Immature natural killer cell (primary cell): ENCODE results near the gene PDE6H. TPM values are rescaled to one million over a fixed set of nuclear protein-coding genes. Genes with fewer than 3 reads are reported as not detected.

Experiments used
- DNase-seq, 3 donors: peaks; one replicate each; pipeline ENCODE4 v3.0.0; 2022; ENCODE audit warnings: mixed read lengths in 1 of 3
- H3K27ac Mint-ChIP-seq, 6 donors: one replicate each; pipeline ENCODE4 v1.8.0; 2020; ENCODE audit warnings: mixed read lengths in 6 of 6, mild to moderate bottlenecking in 5 of 6, inconsistent platforms in 4 of 6, moderate library complexity in 3 of 6
- H3K27me3 Mint-ChIP-seq, 3 donors: one replicate each; pipeline ENCODE4 v1.8.0; 2020 to 2021; ENCODE audit warnings: low read depth in 3 of 3, mild to moderate bottlenecking in 3 of 3, mixed read lengths in 3 of 3, moderate library complexity in 3 of 3, inconsistent platforms in 1 of 3
- H3K36me3 Mint-ChIP-seq, 3 donors: one replicate each; pipeline ENCODE4 v1.8.0; 2020; ENCODE audit warnings: mixed read lengths in 3 of 3, inconsistent platforms in 2 of 3, mild to moderate bottlenecking in 2 of 3
- H3K4me1 Mint-ChIP-seq, 2 donors: one replicate each; pipeline ENCODE4 v1.8.0; 2020; ENCODE audit warnings: inconsistent platforms in 2 of 2, mild to moderate bottlenecking in 2 of 2, mixed read lengths in 2 of 2, moderate library complexity in 1 of 2
- H3K4me3 Mint-ChIP-seq, 5 donors: one replicate each; pipeline ENCODE4 v1.8.0; 2020; ENCODE audit warnings: mild to moderate bottlenecking in 5 of 5, mixed read lengths in 5 of 5, inconsistent platforms in 3 of 5, moderate library complexity in 3 of 5
- H3K9me3 Mint-ChIP-seq, 6 donors: one replicate each; pipeline ENCODE4 v1.8.0; 2020; ENCODE audit warnings: mild to moderate bottlenecking in 6 of 6, mixed read lengths in 6 of 6, inconsistent platforms in 4 of 6, moderate library complexity in 3 of 6
- polyA plus RNA-seq, 3 donors: library from polyadenylated mRNA; unstranded; fragments of 300-500 nt; fragmentation: Illumina TruSeq; gene quantifications; one replicate each; pipeline ENCODE4 v1.2.3, GENCODE V29; 2021

Gene PDE6H
- not detected for polyA plus RNA-seq

DNA sequence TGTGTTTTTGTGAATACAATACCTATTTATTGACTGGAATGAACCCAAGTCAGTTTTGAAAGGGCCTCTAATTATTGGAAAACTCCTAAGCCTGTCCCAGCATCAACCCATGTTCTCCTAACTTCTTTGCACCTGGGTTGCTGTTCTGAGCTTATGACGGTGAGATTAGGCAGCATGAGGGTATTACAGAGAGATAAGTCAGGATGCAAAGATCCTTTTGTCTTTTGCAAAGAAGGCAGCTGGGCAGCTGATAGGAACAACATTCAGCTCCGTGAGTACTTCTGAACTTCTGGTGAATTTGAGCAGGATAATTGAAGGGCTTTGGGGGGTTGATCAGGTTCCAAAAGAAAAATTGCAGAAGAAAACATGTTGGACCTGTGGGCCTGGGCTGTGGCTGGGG is at the start of gene PDE6H:
PDE6H (plus strand) TSS at position 227 of the 400 bp plus-strand sequence. CDS start 4,971 bp downstream, outside the sequence.
- Mint-ChIP-seq H3K27me3 (peaks cover 2 to 12% (median 2%) of the 10 kb centered on the region in 3 donors), H3K4me3 (no peak within 1 kb of the TSS), H3K9me3 (peaks cover 0 to 2% (median 0%) of the 10 kb centered on the region in 6 donors), H3K4me1 (no peaks in the 10 kb centered on the region), H3K27ac (peak within 1 kb of the TSS in 1 of 6 donors; percentile 16), H3K36me3 (no peaks in the 10 kb centered on the region)
- no peak for DNase-seq

DNA sequence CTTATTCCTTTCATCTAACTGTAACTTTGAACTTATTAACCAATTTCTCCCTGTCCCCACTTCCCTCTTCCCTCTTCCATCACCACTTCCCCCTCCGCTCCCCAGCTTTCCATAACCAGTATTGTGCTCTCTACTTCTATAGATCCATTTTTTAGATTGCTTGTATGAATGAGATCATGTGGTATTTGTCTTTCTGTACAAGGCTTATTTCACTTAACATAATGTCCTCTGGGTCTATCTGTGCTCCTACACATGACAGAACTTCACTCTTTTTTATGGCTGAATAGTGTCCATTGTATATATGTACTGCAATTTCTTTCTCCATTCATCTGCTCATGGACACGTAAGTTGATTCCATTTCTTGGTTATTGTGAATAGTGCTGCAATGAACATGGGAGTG is 48.9 kb upstream of the PDE6H start:
- peaks cover 22 to 26% of the 10 kb centered on the region in 2 donors for H3K4me1 Mint-ChIP-seq
- DNase-seq, result no peak
- H3K27me3 Mint-ChIP-seq, result peaks cover 0 to 3% (median 0%) of the 10 kb centered on the region in 3 donors
- no peaks in the 10 kb centered on the region for H3K9me3 Mint-ChIP-seq
- H3K36me3 Mint-ChIP-seq, result peaks cover 27 to 39% (median 28%) of the 10 kb centered on the region in 3 donors
- no peak overlapping the region for H3K4me3 Mint-ChIP-seq
- H3K27ac Mint-ChIP-seq, result peak overlapping the region in 1 of 6 donors; percentile 39

DNA sequence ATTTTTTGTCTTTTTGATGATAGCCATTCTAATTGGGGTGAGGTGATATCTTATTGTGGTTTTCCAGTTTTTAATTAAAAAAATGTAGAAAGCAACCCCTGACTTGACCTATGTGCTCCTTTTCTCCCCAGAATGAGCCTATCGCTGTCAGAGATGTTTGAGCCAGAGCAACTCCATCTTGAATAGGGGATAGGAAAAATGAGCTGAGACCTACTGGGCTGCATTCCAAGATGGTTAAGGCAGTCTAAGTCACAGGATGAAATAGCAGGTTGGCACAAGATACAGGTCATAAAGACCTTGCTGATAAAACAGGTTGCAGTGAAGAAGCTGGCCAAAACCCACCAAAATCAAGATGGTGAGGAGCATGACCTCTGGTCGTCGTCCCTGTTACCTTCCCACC is 48.3 kb upstream of the PDE6H start:
- Mint-ChIP-seq H3K4me3 (no peak overlapping the region), H3K27ac (peak overlapping the region in 1 of 6 donors; percentile 9), H3K9me3 (no peaks in the 10 kb centered on the region), H3K4me1 (peaks cover 18 to 22% of the 10 kb centered on the region in 2 donors), H3K36me3 (peaks cover 24 to 34% (median 27%) of the 10 kb centered on the region in 3 donors), H3K27me3 (peaks cover 0 to 3% (median 0%) of the 10 kb centered on the region in 3 donors)
- no peak for DNase-seq

DNA sequence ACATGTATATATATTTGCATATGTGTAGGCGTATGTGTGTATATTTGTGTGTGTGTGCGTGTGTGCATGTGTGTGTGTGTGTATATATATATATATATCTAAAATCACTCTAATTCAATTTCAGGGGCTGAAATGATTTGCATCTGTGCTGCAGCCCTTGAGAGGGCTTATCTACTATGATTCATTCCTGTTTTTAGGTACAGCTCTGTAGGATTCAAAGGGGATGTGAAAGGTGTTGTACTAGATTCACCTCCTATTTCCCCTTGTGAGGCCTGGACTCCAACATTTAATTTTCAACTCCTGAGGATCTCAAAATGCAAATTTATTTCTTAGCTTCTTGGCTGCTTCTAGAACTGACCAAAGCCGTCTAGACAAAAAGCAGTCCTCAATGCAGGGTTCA is 45.6 kb upstream of the PDE6H start:
- Mint-ChIP-seq H3K4me1 (no peaks in the 10 kb centered on the region), H3K27ac (peak overlapping the region in 1 of 6 donors; percentile 65), H3K36me3 (peaks cover 13 to 36% (median 21%) of the 10 kb centered on the region in 3 donors), H3K9me3 (no peaks in the 10 kb centered on the region), H3K4me3 (no peak overlapping the region), H3K27me3 (peaks cover 0 to 3% (median 0%) of the 10 kb centered on the region in 3 donors)
- no peak for DNase-seq

DNA sequence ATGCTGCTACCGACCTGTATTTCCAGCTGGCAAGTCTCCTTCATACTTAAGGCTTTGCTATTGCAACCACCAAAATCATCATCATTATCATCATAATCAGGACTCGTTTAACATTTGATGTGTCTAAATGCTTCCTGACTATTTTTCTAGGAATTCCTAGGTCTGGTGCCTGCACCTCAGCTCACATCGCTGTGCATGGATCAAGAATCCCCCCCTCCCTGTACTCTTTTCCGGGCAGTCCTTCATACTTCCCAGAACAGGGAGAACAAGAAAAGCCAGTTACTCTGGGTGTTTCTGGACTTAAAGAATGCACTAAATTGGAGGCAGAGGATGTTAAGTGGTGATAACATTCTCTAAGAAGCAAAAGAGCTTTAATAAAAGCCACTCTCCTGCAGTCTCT is 43.9 kb upstream of the PDE6H start:
- Mint-ChIP-seq H3K36me3 (peaks cover 22 to 49% (median 24%) of the 10 kb centered on the region in 3 donors), H3K4me1 (no peaks in the 10 kb centered on the region), H3K27ac (no peak overlapping the region)

DNA sequence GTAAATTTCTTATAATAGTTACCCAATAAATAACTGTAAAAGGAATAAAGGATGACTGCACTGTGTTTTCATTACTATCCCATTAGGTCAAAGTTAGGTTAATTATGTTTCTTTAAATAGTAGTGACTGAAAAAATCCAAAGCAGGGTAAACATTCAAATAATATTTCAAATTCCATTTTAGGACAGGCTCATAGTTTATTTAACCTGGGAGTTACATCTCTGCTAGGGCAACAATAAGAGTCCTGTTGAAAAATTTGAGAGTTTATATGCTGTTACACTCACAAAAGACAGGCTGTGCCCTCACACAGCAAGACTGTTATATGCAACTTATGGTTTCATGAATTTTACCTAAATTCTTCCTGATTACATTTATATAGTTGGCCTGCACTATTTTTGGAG is 42.5 kb upstream of the PDE6H start:
- Mint-ChIP-seq H3K27me3 (peaks cover 0 to 3% (median 0%) of the 10 kb centered on the region in 3 donors), H3K4me1 (no peaks in the 10 kb centered on the region), H3K36me3 (peaks cover 23 to 56% (median 26%) of the 10 kb centered on the region in 3 donors), H3K9me3 (no peaks in the 10 kb centered on the region), H3K27ac (no peak overlapping the region), H3K4me3 (no peak overlapping the region)
- DNase-seq, result no peak

More for the DNA sequence above, 43.9 kb upstream of the PDE6H start:
- peaks cover 0 to 3% (median 0%) of the 10 kb centered on the region in 3 donors for H3K27me3 Mint-ChIP-seq
- no peak overlapping the region for H3K4me3 Mint-ChIP-seq
- no peaks in the 10 kb centered on the region for H3K9me3 Mint-ChIP-seq
- DNase-seq, result no peak

DNA sequence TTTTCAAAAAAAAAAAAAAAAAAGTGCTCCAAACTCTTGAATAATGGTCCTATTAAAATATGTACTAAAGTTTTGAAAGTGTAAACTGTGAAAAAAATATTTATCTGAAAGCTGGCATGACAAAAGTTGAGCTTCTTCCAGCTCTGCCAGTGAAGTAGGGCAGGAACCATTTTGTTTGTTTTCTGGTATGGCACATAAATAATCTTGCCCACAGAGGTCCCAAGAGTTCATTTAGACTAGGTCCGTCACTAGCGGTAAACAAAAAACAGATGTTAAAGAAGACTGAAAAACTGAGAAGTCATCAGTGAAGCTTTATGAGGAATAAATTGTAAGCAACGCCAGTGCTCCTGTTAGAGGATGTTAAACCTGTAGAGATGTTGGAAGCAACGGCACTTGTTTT is 41.5 kb upstream of the PDE6H start:
- no peaks in the 10 kb centered on the region for H3K4me1 Mint-ChIP-seq
- H3K27ac Mint-ChIP-seq, result peak overlapping the region in 1 of 6 donors; percentile 19
- no peak for DNase-seq
- H3K27me3 Mint-ChIP-seq, result peaks cover 0 to 3% (median 0%) of the 10 kb centered on the region in 3 donors
- H3K4me3 Mint-ChIP-seq, result no peak overlapping the region
- H3K9me3 Mint-ChIP-seq, result no peaks in the 10 kb centered on the region
- H3K36me3 Mint-ChIP-seq, result peaks cover 23 to 56% (median 26%) of the 10 kb centered on the region in 3 donors

DNA sequence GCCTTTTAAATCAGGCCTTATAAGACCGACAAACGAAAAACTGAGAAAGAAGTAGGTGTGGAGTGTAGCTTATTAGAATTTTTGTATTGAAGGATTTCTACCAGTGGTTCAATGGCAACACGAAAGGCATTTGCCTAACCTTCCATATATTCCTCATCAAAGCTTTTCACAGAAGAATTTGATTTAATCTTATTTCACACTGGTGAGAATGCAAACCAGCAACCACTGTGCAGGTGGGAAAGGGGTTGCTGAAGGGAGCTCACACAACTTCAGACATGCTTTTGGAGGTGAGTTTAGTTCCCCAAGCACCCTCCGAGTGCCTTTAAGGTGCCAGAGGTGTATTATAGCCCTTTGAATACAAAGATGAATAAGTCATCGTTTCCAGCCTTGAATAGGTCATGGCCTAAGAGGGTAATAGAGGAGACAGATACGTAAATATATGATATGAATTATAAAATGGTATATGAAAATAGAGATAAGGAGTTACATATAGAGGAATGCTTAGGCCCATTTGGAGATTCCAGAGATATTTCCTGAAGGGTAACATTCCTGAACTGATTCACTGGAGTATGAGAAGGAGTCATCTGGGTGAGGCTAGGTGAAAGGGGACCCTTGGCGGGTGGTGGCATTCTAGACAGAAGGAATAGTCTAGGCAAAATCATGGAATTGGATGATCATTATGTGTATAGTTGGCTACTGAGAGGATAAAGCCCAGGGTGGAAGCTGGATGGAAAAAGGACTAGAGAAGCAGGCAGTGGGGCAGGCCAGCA is 40.9 kb upstream of the PDE6H start:
- peak overlapping the region in 2 of 6 donors; percentile 19 to 42 for H3K27ac Mint-ChIP-seq
- H3K36me3 Mint-ChIP-seq, result peaks cover 23 to 56% (median 26%) of the 10 kb centered on the region in 3 donors
- H3K4me3 Mint-ChIP-seq, result no peak overlapping the region
- H3K27me3 Mint-ChIP-seq, result peaks cover 0 to 3% (median 0%) of the 10 kb centered on the region in 3 donors
- no peak for DNase-seq
- H3K9me3 Mint-ChIP-seq, result no peaks in the 10 kb centered on the region
- H3K4me1 Mint-ChIP-seq, result peaks cover 1% of the 10 kb centered on the region in 2 donors

DNA sequence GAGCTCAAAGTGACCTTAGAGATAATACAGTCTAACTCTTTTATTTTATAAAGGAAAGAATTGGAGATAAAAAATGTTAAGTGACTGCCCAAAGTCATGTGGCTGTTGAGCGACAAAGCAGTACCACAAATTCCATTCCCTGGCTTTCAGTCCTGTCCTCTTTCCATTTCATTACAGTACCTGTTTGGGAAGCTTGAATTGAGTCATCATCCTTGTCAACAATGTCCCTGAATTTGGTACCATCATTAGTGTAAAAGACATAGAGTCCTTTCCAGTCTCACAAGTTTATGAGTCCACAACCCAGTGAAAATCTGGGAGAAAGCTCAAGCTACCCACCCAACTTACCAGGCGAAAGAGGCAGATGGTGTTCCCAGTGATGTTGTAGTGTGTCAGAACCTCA is 38.3 kb upstream of the PDE6H start:
- peaks cover 0 to 3% (median 2%) of the 10 kb centered on the region in 3 donors for H3K27me3 Mint-ChIP-seq
- peaks cover 12 to 40% (median 22%) of the 10 kb centered on the region in 3 donors for H3K36me3 Mint-ChIP-seq
- no peaks in the 10 kb centered on the region for H3K9me3 Mint-ChIP-seq
- H3K4me3 Mint-ChIP-seq, result no peak overlapping the region
- H3K27ac Mint-ChIP-seq, result peak overlapping the region in 2 of 6 donors; percentile 14 to 20
- DNase-seq, result no peak
- H3K4me1 Mint-ChIP-seq, result peaks cover 8 to 22% of the 10 kb centered on the region in 2 donors

DNA sequence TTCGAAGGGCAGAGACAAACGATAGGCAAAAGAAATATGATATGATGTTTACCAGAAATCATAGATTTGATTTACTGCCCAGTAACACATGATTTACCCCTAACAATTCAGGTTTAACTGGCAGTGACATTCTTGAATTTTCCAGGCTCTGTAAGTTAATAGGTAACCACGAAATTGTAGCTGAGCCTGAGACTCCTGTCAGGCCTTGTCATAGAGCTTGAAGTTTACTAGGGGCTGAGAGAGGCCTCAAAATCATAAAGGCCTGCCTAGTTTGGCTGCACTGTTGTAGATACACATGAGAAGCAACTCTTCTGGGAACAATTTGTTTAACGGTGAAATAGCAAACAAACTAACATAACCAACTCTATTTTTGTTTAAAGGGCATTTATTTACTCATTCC is 37.8 kb upstream of the PDE6H start:
- peaks cover 12 to 40% (median 22%) of the 10 kb centered on the region in 3 donors for H3K36me3 Mint-ChIP-seq
- DNase-seq, result no peak
- H3K27ac Mint-ChIP-seq, result peak overlapping the region in 3 of 6 donors; percentile 14 to 45 (median 20)
- H3K27me3 Mint-ChIP-seq, result peaks cover 0 to 6% (median 2%) of the 10 kb centered on the region in 3 donors
- no peak overlapping the region for H3K4me3 Mint-ChIP-seq
- H3K4me1 Mint-ChIP-seq, result peaks cover 8 to 27% of the 10 kb centered on the region in 2 donors
- H3K9me3 Mint-ChIP-seq, result no peaks in the 10 kb centered on the region

DNA sequence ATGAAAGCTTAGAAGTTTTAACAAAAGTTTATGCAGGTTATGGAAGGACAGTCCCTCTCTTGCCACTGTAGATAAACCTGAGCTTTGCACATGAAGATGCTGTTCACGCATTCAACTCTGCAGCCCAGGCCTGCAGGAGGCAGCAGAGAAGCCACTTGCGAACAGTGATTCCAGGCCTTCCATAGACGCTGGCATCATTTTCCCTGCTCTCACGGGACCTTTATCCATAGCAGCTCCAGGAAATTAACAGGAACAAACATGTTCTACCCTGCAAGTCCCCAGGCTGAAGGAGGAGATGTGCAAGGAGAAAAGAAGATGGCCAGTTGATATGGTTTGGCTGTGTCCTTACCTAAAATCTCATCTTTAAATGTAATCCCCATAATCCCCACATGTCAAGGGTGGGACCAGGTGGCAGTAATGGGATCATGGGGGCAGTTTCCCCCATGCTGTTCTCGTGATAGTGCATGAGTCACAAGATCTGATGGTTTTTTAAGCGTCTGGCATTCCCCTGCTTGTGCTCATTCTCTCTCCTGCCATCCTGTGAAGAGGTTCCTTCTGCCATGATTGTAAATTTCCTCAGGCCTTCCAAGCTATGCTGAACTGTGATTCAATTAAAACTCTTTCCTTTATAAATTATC is 36.5 kb upstream of the PDE6H start:
- DNase-seq, result no peak
- peaks cover 8 to 29% of the 10 kb centered on the region in 2 donors for H3K4me1 Mint-ChIP-seq
- peak overlapping the region in 4 of 6 donors; percentile 76 to 93 (median 91) for H3K27ac Mint-ChIP-seq

DNA sequence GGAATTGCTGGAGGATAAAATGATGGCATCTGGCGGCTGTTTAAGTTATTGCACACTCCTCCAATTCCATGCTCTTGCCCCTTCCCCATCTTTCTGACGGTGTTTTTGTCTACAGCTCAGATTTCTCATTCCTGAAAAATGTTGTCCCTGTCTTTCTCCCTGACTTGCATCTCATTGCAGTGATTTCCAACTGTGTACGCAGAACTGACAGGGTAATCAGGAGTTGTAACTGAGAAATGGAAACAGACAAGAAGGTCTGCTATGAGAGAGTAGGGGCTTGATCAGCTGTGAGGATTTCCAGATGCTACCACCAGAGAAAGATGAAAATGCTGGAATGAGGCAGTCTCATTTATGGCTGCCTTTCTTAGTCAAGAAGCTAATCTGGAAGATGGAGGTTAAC is 35.8 kb upstream of the PDE6H start:
- Mint-ChIP-seq H3K27me3 (peaks cover 0 to 8% (median 2%) of the 10 kb centered on the region in 3 donors), H3K27ac (peak overlapping the region; percentile 21 to 93 (median 86)), H3K36me3 (peaks cover 15 to 31% (median 26%) of the 10 kb centered on the region in 3 donors), H3K4me1 (peaks cover 8 to 29% of the 10 kb centered on the region in 2 donors), H3K9me3 (no peaks in the 10 kb centered on the region), H3K4me3 (no peak overlapping the region)
- DNase-seq, result no peak

More for the DNA sequence above, 36.5 kb upstream of the PDE6H start:
- Mint-ChIP-seq H3K27me3 (peaks cover 0 to 8% (median 2%) of the 10 kb centered on the region in 3 donors), H3K9me3 (no peaks in the 10 kb centered on the region), H3K4me3 (no peak overlapping the region), H3K36me3 (peaks cover 12 to 33% (median 22%) of the 10 kb centered on the region in 3 donors)

DNA sequence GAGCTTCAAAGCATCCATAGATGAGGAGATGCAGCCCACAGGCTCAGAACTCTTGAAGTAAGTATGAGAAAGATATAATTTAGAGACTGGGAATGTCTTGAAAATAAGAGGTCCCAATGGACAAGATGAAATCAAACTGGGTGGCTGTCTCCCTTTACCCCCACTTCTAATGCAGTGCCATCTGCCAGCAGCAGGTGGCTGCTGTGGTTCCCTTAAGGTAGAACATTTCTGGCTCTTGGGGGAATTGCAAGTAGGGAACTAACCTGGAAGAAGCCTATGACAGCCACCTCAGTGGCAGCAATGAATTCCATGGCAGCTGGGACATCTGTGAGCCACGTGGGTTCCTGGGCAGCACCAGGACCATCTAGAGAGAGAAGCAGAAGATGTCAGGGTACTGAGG is 35.2 kb upstream of the PDE6H start:
- Mint-ChIP-seq H3K4me1 (peaks cover 11 to 29% of the 10 kb centered on the region in 2 donors), H3K27me3 (peaks cover 1 to 8% (median 2%) of the 10 kb centered on the region in 3 donors), H3K27ac (peak overlapping the region; percentile 21 to 93 (median 86)), H3K36me3 (peaks cover 14 to 31% (median 26%) of the 10 kb centered on the region in 3 donors), H3K9me3 (no peaks in the 10 kb centered on the region), H3K4me3 (no peak overlapping the region)
- DNase-seq, result no peak

DNA sequence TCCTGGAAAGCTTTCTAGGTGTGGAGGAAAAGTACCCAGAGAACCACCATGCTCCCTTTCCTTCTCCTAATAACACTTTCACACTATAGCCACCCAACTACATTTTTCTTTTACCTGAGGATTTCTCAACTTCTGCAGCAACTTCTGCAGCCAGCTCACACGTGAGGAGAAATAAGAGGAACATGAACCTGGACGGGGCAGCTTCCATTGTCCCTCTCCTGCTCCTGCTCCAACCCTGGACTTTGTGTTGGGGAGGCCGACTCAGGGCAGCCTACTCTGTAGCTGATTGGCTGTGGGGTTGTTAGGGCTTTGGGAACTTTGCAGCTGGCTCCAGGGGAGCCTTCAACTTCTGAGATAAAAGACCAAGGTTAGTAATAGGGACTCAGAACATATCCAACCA is 34.5 kb upstream of the PDE6H start, which contains the start of gene ERP27:
ERP27 (minus strand) TSS at position 237 of the 400 bp plus-strand sequence; CDS start at position 208, 29 bp downstream.
- Mint-ChIP-seq H3K27me3 (peaks cover 1 to 8% (median 2%) of the 10 kb centered on the region in 3 donors), H3K27ac (peak within 1 kb of the TSS; percentile 21 to 93 (median 86)), H3K36me3 (peaks cover 15 to 27% (median 21%) of the 10 kb centered on the region in 3 donors), H3K4me3 (no peak within 1 kb of the TSS), H3K4me1 (peaks cover 11 to 29% of the 10 kb centered on the region in 2 donors), H3K9me3 (no peaks in the 10 kb centered on the region)
- DNase-seq, result no peak
